Muscle layer of colon (tissue), 2 donors: ENCODE results near the gene RAD18.

Experiments used
- H3K27ac ChIP-seq: one replicate; pipeline ENCODE4 v1.7.0; 2013; ENCODE audit warnings: low read depth, mild to moderate bottlenecking, low read length, moderate library complexity
- H3K27me3 ChIP-seq, 2 donors: one replicate each; pipeline ENCODE4 v1.7.0; 2013; ENCODE audit warnings: low read length in 2 of 2, mild to moderate bottlenecking in 2 of 2; ENCODE audit not compliant: insufficient read depth in 2 of 2, control insufficient read depth in 1 of 2
- H3K36me3 ChIP-seq: one replicate; pipeline ENCODE4 v1.7.0; 2013; ENCODE audit warnings: mild to moderate bottlenecking, low read length; ENCODE audit not compliant: insufficient read depth
- H3K4me1 ChIP-seq: one replicate; pipeline ENCODE4 v1.7.0; 2013; ENCODE audit warnings: mild to moderate bottlenecking, low read length; ENCODE audit not compliant: insufficient read depth
- H3K4me3 ChIP-seq, 2 donors: one replicate each; pipeline ENCODE4 v1.7.0; 2013; ENCODE audit warnings: low read length in 2 of 2, low read depth in 1 of 2, mild to moderate bottlenecking in 1 of 2, moderate library complexity in 1 of 2
- H3K9ac ChIP-seq: one replicate; pipeline ENCODE4 v1.7.0; 2013; ENCODE audit warnings: low read length
- H3K9me3 ChIP-seq: one replicate; pipeline ENCODE4 v1.7.0; 2013; ENCODE audit warnings: mild to moderate bottlenecking, low read length
- donor health status: abdominal sarcoma.
- donor health status: Adenocarcinoma of cecum.

The RAD18 gene, protein sequence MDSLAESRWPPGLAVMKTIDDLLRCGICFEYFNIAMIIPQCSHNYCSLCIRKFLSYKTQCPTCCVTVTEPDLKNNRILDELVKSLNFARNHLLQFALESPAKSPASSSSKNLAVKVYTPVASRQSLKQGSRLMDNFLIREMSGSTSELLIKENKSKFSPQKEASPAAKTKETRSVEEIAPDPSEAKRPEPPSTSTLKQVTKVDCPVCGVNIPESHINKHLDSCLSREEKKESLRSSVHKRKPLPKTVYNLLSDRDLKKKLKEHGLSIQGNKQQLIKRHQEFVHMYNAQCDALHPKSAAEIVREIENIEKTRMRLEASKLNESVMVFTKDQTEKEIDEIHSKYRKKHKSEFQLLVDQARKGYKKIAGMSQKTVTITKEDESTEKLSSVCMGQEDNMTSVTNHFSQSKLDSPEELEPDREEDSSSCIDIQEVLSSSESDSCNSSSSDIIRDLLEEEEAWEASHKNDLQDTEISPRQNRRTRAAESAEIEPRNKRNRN

DNA sequence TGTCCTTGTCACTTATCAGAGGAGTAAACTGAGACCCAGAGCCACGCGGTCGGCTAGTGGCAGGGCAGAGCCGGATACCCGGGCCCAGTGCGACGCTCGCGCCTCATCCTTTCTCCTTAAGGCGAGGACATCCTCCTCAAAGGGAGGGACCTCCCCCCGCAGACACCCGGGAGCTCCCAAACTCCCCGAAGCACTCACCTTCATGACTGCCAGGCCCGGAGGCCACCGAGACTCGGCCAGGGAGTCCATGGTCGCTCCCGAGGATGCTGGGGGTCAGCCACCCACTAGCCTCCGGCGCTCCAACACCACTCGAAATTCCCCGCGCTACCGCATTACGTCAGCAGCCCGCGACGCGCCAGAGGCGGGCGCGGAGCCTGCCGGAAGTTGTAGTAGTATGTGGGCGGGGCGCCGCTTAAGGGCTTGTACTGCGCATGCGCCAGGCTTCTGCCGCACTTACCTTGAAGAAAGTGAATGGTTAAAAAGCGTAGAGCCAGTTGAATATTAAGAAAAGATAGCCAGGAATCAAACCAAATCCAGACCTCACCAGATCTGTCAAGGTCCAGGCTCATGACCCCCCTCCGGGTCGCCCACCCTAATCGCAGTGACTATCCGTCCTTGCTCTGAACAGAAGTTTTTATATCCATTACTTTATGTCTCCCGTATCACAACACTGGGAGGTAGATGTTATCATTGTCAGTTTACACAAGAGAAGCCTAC is at the start of gene RAD18:
Gene RAD18 (minus strand): TSS at position 336 of the 717 bp plus-strand sequence. CDS start 87 bp downstream, at position 249.
- Histone ChIP-seq H3K4me1 (peaks cover 13% of the 10 kb centered on the region), H3K9me3 (no peaks in the 10 kb centered on the region), H3K36me3 (no peaks in the 10 kb centered on the region), H3K27ac (peak within 1 kb of the TSS; percentile 68), H3K27me3 (no peaks in the 10 kb centered on the region), H3K9ac (peak within 1 kb of the TSS; percentile 57), H3K4me3 (peak within 1 kb of the TSS; percentile 56 to 90)

DNA sequence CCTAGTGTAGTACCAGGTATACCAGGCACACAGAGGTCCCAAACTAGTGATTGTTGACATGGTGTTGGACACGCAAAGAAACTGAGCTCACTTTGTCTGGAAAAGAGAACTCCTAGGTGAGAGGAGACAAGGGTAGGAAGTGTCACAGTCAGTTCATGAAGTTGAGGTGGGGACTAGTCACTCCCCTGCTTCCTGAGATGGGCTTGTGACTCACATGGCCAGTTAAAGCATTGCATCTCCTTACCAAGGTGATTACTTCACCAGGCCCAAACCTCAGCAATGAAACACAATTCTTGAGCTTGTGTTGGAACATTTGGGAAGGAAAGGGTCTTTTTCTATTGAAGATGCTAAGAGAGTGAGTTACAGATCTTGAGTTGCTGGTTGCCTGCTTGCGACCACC is 49.2 kb upstream of the RAD18 start:
- H3K4me3 ChIP-seq = no peak overlapping the region
- H3K27me3 ChIP-seq = no peaks in the 10 kb centered on the region
- no peak overlapping the region for H3K9ac ChIP-seq
- H3K4me1 ChIP-seq = no peaks in the 10 kb centered on the region
- no peaks in the 10 kb centered on the region for H3K36me3 ChIP-seq
- H3K27ac ChIP-seq = no peak overlapping the region
- no peaks in the 10 kb centered on the region for H3K9me3 ChIP-seq

DNA sequence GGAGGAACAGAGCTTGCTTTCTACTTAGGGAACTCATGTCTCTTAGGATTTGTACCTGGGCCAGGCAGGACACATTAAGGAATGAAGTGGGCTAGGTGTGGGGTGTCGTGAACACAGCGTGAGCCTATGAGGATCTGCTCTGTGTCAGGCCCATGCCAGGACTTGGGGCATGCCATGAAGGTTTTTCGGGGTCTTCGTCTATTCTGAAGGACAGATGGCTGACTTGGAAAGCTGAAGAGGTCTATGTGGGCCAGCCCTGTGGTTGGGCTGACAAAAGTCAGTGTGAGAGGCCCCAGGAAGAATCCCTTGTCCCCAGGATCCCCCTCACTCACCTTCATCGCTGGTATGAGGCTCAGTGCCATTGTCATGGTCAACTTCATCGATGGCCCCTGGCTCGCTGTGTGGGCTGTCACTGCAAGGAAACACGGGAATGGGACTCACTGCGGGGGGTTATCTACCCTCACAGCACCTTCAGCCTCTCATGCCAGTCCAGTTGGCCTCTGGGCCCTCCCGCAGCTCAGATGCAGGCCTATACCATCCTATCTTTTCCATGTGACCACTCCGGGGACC is 46.8 kb upstream of the RAD18 start:
- Histone ChIP-seq H3K4me1 (no peaks in the 10 kb centered on the region), H3K4me3 (no peak overlapping the region), H3K27ac (no peak overlapping the region), H3K27me3 (no peaks in the 10 kb centered on the region), H3K9ac (no peak overlapping the region), H3K36me3 (no peaks in the 10 kb centered on the region), H3K9me3 (no peaks in the 10 kb centered on the region)

DNA sequence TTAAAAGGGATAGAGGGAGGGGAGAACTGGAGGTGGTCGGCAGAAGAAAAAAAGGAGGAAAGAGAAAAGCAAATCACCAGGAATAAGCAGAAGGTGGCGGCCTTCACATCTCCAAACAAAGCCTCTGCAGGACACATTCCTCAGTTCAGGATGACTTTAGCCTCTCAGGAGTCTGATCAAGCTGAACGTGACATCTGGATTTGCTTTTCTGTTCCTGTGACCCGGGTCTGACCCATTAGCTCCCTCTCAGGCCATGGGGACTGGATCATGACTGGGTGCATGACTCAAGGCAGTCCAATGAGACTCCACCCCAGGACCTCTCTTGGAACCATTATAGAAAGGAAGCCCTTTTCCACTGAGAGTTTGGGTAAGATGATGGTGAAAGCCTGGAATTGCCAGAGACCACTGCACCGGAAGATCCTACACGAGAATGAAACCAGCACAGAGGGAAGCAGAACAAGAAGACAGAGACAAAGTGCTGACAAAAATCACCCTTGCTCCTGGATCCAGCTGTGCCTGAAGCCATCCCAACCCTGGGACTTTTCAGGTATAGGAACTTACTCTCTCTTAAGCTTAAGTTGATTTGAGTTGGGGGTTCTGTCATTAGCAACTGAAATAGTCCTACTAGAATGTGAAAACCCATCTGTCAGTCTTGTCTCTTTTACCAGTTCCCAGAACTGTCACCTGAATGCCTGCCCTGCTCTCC is 45.4 kb upstream of the RAD18 start:
- H3K27ac ChIP-seq = no peak overlapping the region
- H3K27me3 ChIP-seq = no peaks in the 10 kb centered on the region
- H3K4me1 ChIP-seq = no peaks in the 10 kb centered on the region
- no peaks in the 10 kb centered on the region for H3K9me3 ChIP-seq
- no peaks in the 10 kb centered on the region for H3K36me3 ChIP-seq
- no peak overlapping the region for H3K9ac ChIP-seq
- no peak overlapping the region for H3K4me3 ChIP-seq

DNA sequence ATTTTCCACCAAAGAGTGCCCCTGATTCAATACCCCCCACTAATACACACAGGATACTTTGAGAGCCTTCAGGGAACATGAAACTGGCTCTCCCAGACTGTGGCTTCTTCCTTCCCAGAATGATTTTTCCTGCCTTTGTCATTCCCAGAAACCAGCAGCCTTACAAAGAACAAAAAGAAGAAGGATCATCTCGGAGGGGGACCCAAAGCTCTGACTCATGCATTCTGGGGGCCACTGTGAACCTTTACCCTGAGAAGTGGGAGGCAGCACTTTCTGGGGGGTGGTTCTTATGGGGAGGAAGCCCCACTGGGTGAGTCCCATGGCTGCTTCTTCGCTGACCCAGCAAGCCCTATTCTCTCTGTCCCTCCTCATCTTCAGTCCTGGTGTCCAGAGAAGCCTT is 44.7 kb upstream of the RAD18 start:
- Histone ChIP-seq H3K27ac (no peak overlapping the region), H3K4me1 (no peaks in the 10 kb centered on the region), H3K27me3 (no peaks in the 10 kb centered on the region), H3K4me3 (no peak overlapping the region), H3K9ac (no peak overlapping the region), H3K36me3 (no peaks in the 10 kb centered on the region), H3K9me3 (no peaks in the 10 kb centered on the region)

DNA sequence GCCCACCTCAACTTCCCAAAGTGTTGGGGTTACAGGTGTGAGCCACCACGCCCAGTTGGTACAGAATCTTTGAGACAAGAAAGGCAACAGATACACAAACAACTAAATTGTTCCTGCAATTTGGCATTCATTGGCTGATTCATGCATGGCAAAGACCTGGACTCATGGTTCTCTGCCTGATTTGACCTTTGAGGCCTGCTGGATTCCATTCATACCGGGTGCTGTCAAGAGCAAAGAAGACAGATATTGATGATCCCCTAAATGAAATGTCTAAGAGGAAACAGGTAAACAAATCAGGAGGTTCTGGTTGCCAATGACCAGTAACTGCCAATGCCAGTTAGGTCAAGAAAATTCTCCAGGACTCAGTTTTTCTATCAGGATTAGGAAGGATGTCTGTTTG is 43.9 kb upstream of the RAD18 start:
- H3K9ac ChIP-seq = no peak overlapping the region
- no peaks in the 10 kb centered on the region for H3K9me3 ChIP-seq
- no peaks in the 10 kb centered on the region for H3K4me1 ChIP-seq
- no peaks in the 10 kb centered on the region for H3K36me3 ChIP-seq
- no peak overlapping the region for H3K4me3 ChIP-seq
- H3K27ac ChIP-seq = no peak overlapping the region
- no peaks in the 10 kb centered on the region for H3K27me3 ChIP-seq

DNA sequence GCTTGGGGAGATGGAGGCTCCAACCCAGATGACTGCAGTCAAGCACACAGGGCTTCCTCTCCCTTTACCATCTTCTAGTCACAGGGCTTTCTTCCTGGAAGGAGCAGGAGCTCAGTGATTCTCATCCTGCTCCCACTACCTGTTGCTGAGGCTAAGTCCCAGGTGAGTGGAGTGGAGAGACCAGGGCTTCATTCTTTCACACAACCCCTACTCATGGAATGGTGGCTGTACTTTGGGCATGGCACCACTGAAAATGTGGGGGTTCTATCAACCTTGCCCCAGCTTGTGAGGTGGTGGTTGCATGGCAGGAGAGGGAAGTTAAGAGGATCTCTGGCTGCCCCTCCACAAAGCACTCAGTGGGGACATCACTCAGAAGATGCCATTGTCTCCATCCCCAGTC is 36.8 kb upstream of the RAD18 start:
- Histone ChIP-seq H3K9ac (no peak overlapping the region), H3K4me3 (no peak overlapping the region), H3K4me1 (peaks cover 16% of the 10 kb centered on the region), H3K9me3 (no peaks in the 10 kb centered on the region), H3K27me3 (no peaks in the 10 kb centered on the region), H3K27ac (no peak overlapping the region), H3K36me3 (no peaks in the 10 kb centered on the region)

DNA sequence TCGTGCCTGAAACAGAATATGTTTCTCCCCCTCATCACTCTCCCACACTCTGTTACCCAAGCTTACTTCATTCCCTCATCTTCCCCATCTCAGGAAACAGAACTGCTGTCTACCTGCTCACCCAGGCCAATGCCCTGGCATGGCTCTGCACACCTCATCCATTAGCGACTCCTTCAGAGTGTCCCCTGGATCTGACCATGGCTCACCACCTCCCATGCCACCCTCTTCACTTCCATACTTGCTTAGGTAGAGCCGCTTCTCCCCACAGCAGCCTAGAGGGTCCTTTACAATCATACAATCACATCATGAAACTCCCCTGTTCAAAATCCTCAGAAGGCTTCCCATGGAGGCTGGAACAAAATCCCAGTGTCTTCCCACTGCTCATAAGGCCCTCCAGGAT is 33.9 kb upstream of the RAD18 start:
- Histone ChIP-seq H3K9me3 (no peaks in the 10 kb centered on the region), H3K27ac (no peak overlapping the region), H3K4me3 (peak overlapping the region in 1 of 2 donors; percentile 11), H3K27me3 (no peaks in the 10 kb centered on the region), H3K4me1 (peaks cover 16% of the 10 kb centered on the region), H3K9ac (no peak overlapping the region), H3K36me3 (no peaks in the 10 kb centered on the region)

DNA sequence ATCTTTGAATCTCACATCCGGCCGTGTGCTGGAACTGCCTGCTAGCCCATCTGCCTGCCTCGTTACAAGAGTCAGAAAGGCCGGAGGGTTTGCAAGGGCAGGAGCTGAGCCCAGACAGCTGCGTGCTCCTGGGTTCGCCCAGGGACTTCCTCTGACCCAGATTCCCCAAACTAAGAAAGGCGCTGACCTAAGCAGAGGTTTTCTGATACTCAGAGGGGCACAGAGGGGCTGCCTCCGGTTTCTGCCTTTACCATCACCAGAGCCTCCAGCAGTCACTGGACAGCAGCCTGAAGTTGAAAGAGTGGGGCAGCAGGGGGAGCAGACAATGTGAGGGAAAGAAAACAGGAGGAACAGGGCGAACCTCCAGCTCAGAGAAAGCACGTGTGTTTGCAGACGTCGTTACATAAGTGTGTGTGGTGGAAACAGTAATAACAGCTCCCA is 33.4 kb upstream of the RAD18 start:
- no peaks in the 10 kb centered on the region for H3K9me3 ChIP-seq
- H3K36me3 ChIP-seq = no peaks in the 10 kb centered on the region
- H3K4me3 ChIP-seq = peak overlapping the region in 1 of 2 donors; percentile 11
- no peak overlapping the region for H3K9ac ChIP-seq
- H3K27me3 ChIP-seq = no peaks in the 10 kb centered on the region
- H3K27ac ChIP-seq = peak overlapping the region; percentile 30
- peaks cover 16% of the 10 kb centered on the region for H3K4me1 ChIP-seq

DNA sequence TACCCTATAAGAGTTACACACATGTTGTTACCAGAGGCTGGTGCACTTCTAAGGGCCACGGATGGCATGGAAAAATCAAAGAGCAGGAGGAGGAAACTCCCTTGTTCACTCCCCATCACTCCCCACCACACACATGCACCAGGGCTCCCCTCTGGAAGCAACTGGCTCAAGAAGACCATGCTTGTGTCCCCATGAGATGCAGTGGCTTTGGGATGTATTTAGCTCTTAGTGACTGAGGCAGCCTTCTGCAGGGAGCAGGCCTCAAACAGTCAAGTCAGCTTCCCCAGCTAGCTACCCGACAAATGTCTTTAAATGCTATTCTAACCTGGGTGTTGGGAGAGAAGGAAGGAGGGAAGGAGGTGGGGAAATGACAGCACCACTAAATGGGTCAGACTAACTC is 32.9 kb upstream of the RAD18 start:
- H3K4me3 ChIP-seq = no peak overlapping the region
- no peaks in the 10 kb centered on the region for H3K27me3 ChIP-seq
- H3K4me1 ChIP-seq = peaks cover 16% of the 10 kb centered on the region
- peak overlapping the region; percentile 30 for H3K27ac ChIP-seq
- H3K9me3 ChIP-seq = no peaks in the 10 kb centered on the region
- H3K9ac ChIP-seq = no peak overlapping the region
- H3K36me3 ChIP-seq = no peaks in the 10 kb centered on the region

DNA sequence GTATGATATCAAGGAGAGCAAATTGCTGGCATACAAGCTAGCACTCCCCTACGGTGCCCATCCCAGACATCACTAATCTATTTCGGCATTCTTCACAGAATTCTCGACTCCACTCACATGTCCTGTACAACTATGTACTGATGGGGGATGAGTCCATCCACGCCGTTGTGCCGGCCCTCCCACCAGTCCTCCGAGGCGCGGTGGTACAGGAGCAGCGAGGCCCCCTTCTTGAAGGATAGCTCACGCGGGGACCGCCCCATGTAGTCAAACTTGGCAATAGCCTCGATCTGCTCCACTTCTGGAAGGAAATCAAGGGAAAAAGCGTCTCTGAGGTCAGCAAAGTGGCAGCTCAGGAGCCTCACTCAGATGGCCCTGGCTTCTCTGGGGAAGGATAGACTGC is 31.0 kb upstream of the RAD18 start:
- Histone ChIP-seq H3K4me3 (no peak overlapping the region), H3K27ac (no peak overlapping the region), H3K27me3 (no peaks in the 10 kb centered on the region), H3K4me1 (peaks cover 16% of the 10 kb centered on the region), H3K36me3 (no peaks in the 10 kb centered on the region), H3K9ac (no peak overlapping the region), H3K9me3 (no peaks in the 10 kb centered on the region)
